Transverse colon (tissue), 4 donors: ENCODE data around the gene CRADD.

Source experiments
- EP300 ChIP-seq: sonication (generic); formaldehyde crosslinking; IDR thresholded peaks from one replicate; pipeline ENCODE4 v1.6.1; 2017; ENCODE audit warnings: antibody characterized with exemption, low read depth
- POLR2AphosphoS5 ChIP-seq, 3 donors: sonication (generic); formaldehyde crosslinking; IDR thresholded peaks; one replicate each; pipeline ENCODE4 v1.6.1; 2016; ENCODE audit warnings: antibody characterized with exemption in 3 of 3
- TF ChIP-seq, protein P1 (sequence below), 5 experiments: fragments of 200-600 bp in 3 of 5; fragments of 450-650 bp in 2 of 5; sonication (generic) in 3 of 5; IDR thresholded peaks; 1 replicate in 2 of 5; 2 replicates in 3 of 5; pipeline ENCODE4 v1.5.1; 2016 to 2017; ENCODE audit warnings: antibody characterized with exemption in 5 of 5, inconsistent platforms in 3 of 5, mild to moderate bottlenecking in 2 of 5, moderate library complexity in 1 of 5

DNA sequence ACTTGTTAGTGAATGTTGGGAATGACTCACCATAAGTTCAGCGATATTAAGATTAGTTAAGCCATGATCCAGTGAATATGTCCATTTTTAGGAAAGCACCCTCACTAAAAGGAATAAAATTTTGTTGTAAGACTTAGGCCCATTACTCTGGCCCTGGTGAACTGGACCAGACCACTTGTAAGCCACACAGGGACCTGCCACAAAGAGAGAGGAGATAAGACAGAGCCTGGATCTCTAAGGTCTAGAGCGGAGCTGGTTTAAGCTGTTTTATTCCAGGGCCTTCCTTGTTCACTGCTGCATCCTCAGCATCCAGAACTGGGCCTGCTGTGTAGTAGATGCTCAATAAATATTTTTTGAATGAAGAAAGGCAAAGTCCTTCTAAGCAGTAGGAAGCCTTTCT, 79.1 kb downstream of the CRADD start:
- TF ChIP-seq, protein P1, sequence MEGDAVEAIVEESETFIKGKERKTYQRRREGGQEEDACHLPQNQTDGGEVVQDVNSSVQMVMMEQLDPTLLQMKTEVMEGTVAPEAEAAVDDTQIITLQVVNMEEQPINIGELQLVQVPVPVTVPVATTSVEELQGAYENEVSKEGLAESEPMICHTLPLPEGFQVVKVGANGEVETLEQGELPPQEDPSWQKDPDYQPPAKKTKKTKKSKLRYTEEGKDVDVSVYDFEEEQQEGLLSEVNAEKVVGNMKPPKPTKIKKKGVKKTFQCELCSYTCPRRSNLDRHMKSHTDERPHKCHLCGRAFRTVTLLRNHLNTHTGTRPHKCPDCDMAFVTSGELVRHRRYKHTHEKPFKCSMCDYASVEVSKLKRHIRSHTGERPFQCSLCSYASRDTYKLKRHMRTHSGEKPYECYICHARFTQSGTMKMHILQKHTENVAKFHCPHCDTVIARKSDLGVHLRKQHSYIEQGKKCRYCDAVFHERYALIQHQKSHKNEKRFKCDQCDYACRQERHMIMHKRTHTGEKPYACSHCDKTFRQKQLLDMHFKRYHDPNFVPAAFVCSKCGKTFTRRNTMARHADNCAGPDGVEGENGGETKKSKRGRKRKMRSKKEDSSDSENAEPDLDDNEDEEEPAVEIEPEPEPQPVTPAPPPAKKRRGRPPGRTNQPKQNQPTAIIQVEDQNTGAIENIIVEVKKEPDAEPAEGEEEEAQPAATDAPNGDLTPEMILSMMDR (IDR thresholded peaks at IDR 0.05), result no peak
- TF ChIP-seq EP300 (no peak), POLR2AphosphoS5 (IDR thresholded peaks at IDR 0.05) (no peak)
